ENCODE results near the gene KCNIP2.

Gene KCNIP2

GRCh38 chr10:101874252-101874651, 30.7 kb upstream of the KCNIP2 start:
- no peak for TF ChIP-seq CTCF (IDR thresholded peaks at IDR 0.05; ENCODE audit: low read depth, low read length)
- DNase-seq (ENCODE audit: low read depth in 2 of 2) = no peak
- no peak overlapping the region for H3K4me3 ChIP-seq (replicated peaks in 1 of 2; ENCODE audit: low read depth in 2 of 2, low read length in 2 of 2)

- no peak overlapping the region for H3K4me3 ChIP-seq (replicated peaks in 1 of 2; ENCODE audit: low read depth in 2 of 2, low read length in 2 of 2)
- peak in 1 of 2 donors; percentile 28 for DNase-seq (ENCODE audit: low read depth in 2 of 2)
- no peak for TF ChIP-seq CTCF (IDR thresholded peaks at IDR 0.05; ENCODE audit: low read depth, low read length)
Observed at GRCh38 chr10:101867931-101868330, 24.3 kb upstream of the KCNIP2 start.

GRCh38 chr10:101859530-101859929, 15.9 kb upstream of the KCNIP2 start:
- TF ChIP-seq CTCF (IDR thresholded peaks at IDR 0.05; ENCODE audit: low read depth, low read length) = no peak
- no peak overlapping the region for H3K4me3 ChIP-seq (replicated peaks in 1 of 2; ENCODE audit: low read depth in 2 of 2, low read length in 2 of 2)
- no peak for DNase-seq (ENCODE audit: low read depth in 2 of 2)

- DNase-seq (ENCODE audit: low read depth in 2 of 2) = no peak
- no peak overlapping the region for H3K4me3 ChIP-seq (replicated peaks in 1 of 2; ENCODE audit: low read depth in 2 of 2, low read length in 2 of 2)
- TF ChIP-seq CTCF (IDR thresholded peaks at IDR 0.05; ENCODE audit: low read depth, low read length) = no peak
Observed at GRCh38 chr10:101858723-101859500, 15.3 kb upstream of the KCNIP2 start.

GRCh38 chr10:101857802-101858476, 14.3 kb upstream of the KCNIP2 start:
- TF ChIP-seq CTCF (IDR thresholded peaks at IDR 0.05; ENCODE audit: low read depth, low read length) = no peak
- H3K4me3 ChIP-seq (replicated peaks in 1 of 2; ENCODE audit: low read depth in 2 of 2, low read length in 2 of 2) = no peak overlapping the region
- no peak for DNase-seq (ENCODE audit: low read depth in 2 of 2)

- no peak for TF ChIP-seq CTCF (IDR thresholded peaks at IDR 0.05; ENCODE audit: low read depth, low read length)
- DNase-seq (ENCODE audit: low read depth in 2 of 2) = peak; percentile 45 to 65
Observed at GRCh38 chr10:101856626-101857025, 13.0 kb upstream of the KCNIP2 start.

More at GRCh38 chr10:101856626-101857025, 13.0 kb upstream of the KCNIP2 start:
- no peak overlapping the region for H3K4me3 ChIP-seq (replicated peaks in 1 of 2; ENCODE audit: low read depth in 2 of 2, low read length in 2 of 2)
